IPS-18a (cell line): Measurements from ENCODE around the gene ALOX15.
"Not testable (repeated sequence)": the region's sequence is repeated elsewhere in the genome, so short reads cannot be mapped to it uniquely, and the experiment has no call there.

Source experiments
- H3K27ac ChIP-seq: one replicate; pipeline ENCODE4 v1.5.1; 2013; ENCODE audit warnings: low read length
- H3K27me3 ChIP-seq: one replicate; pipeline ENCODE4 v1.6.1; 2013; ENCODE audit warnings: mild to moderate bottlenecking, low read length; ENCODE audit not compliant: control insufficient read depth, insufficient read depth
- H3K36me3 ChIP-seq: one replicate; pipeline ENCODE4 v1.6.1; 2013; ENCODE audit warnings: low read depth, low read length; ENCODE audit not compliant: control insufficient read depth
- H3K4me1 ChIP-seq: one replicate; pipeline ENCODE4 v1.6.1; 2013; ENCODE audit warnings: low read depth, low read length; ENCODE audit not compliant: control insufficient read depth
- H3K4me3 ChIP-seq: one replicate; pipeline ENCODE4 v1.5.1; 2013; ENCODE audit warnings: low read length
- H3K9ac ChIP-seq: one replicate; pipeline ENCODE4 v1.6.1; 2013; ENCODE audit warnings: mild to moderate bottlenecking, low read length, moderate library complexity
- H3K9me3 ChIP-seq: one replicate; pipeline ENCODE4 v1.6.1; 2013; ENCODE audit warnings: low read depth, low read length; ENCODE audit not compliant: control insufficient read depth

The ALOX15 gene

GRCh38 chr17:4598776-4599504, 42.5 kb downstream of the ALOX15 start:
- H3K9ac ChIP-seq, result no peak overlapping the region
- no peak overlapping the region for H3K27ac ChIP-seq
- no peaks in the 10 kb centered on the region for H3K9me3 ChIP-seq
- no peaks in the 10 kb centered on the region for H3K36me3 ChIP-seq
- H3K27me3 ChIP-seq, result no peaks in the 10 kb centered on the region
- H3K4me3 ChIP-seq, result no peak overlapping the region
- peaks cover 11% of the 10 kb centered on the region for H3K4me1 ChIP-seq

- Histone ChIP-seq H3K27ac (no peak overlapping the region), H3K4me3 (no peak overlapping the region), H3K9ac (no peak overlapping the region), H3K27me3 (no peaks in the 10 kb centered on the region), H3K4me1 (peaks cover 11% of the 10 kb centered on the region), H3K36me3 (no peaks in the 10 kb centered on the region), H3K9me3 (no peaks in the 10 kb centered on the region)
These were observed 43.5 kb downstream of the ALOX15 start for GRCh38 chr17:4597975-4598374.

- H3K9ac ChIP-seq, result no peak overlapping the region
- H3K9me3 ChIP-seq, result no peaks in the 10 kb centered on the region
- H3K4me3 ChIP-seq, result no peak overlapping the region
- H3K27ac ChIP-seq, result no peak overlapping the region
- no peaks in the 10 kb centered on the region for H3K27me3 ChIP-seq
- no peaks in the 10 kb centered on the region for H3K36me3 ChIP-seq
- peaks cover 11% of the 10 kb centered on the region for H3K4me1 ChIP-seq
These were observed 44.7 kb downstream of the ALOX15 start for GRCh38 chr17:4596636-4597380.

- not testable (repeated sequence) for H3K27me3 ChIP-seq, H3K9ac ChIP-seq, H3K27ac ChIP-seq, H3K4me3 ChIP-seq, H3K36me3 ChIP-seq, H3K9me3 ChIP-seq
- peaks cover 11% of the 10 kb centered on the region for H3K4me1 ChIP-seq
These were observed 45.7 kb downstream of the ALOX15 start for GRCh38 chr17:4595685-4596342.

- H3K36me3 ChIP-seq, result no peaks in the 10 kb centered on the region
- no peaks in the 10 kb centered on the region for H3K27me3 ChIP-seq
- H3K4me1 ChIP-seq, result peaks cover 7% of the 10 kb centered on the region
- no peak overlapping the region for H3K4me3 ChIP-seq
- H3K9me3 ChIP-seq, result no peaks in the 10 kb centered on the region
- H3K9ac ChIP-seq, result no peak overlapping the region
- H3K27ac ChIP-seq, result no peak overlapping the region
These were observed 46.4 kb downstream of the ALOX15 start for GRCh38 chr17:4594931-4595684.

GRCh38 chr17:4594406-4594805, 47.1 kb downstream of the ALOX15 start:
- Histone ChIP-seq H3K4me3 (no peak overlapping the region), H3K9ac (no peak overlapping the region), H3K9me3 (no peaks in the 10 kb centered on the region), H3K4me1 (peaks cover 4% of the 10 kb centered on the region), H3K36me3 (no peaks in the 10 kb centered on the region), H3K27ac (no peak overlapping the region), H3K27me3 (no peaks in the 10 kb centered on the region)

GRCh38 chr17:4593021-4593421, 48.5 kb downstream of the ALOX15 start:
- no peaks in the 10 kb centered on the region for H3K27me3 ChIP-seq
- H3K27ac ChIP-seq, result no peak overlapping the region
- H3K36me3 ChIP-seq, result no peaks in the 10 kb centered on the region

GRCh38 chr17:4592240-4593005, 49.1 kb downstream of the ALOX15 start:
- Histone ChIP-seq H3K27ac (no peak overlapping the region), H3K36me3 (no peaks in the 10 kb centered on the region), H3K9ac (no peak overlapping the region), H3K4me3 (no peak overlapping the region), H3K9me3 (no peaks in the 10 kb centered on the region), H3K27me3 (no peaks in the 10 kb centered on the region), H3K4me1 (no peaks in the 10 kb centered on the region)

More at GRCh38 chr17:4593021-4593421, 48.5 kb downstream of the ALOX15 start:
- Histone ChIP-seq H3K9me3 (no peaks in the 10 kb centered on the region), H3K4me1 (no peaks in the 10 kb centered on the region), H3K9ac (no peak overlapping the region), H3K4me3 (no peak overlapping the region)

GRCh38 chr17:4591529-4591928, 49.9 kb downstream of the ALOX15 start:
- H3K27me3 ChIP-seq, result peaks cover 3% of the 10 kb centered on the region
- no peaks in the 10 kb centered on the region for H3K4me1 ChIP-seq
- H3K27ac ChIP-seq, result no peak overlapping the region
- no peaks in the 10 kb centered on the region for H3K36me3 ChIP-seq
- H3K4me3 ChIP-seq, result no peak overlapping the region
- no peaks in the 10 kb centered on the region for H3K9me3 ChIP-seq
- no peak overlapping the region for H3K9ac ChIP-seq

GRCh38 chr17:4590981-4591453, 50.5 kb downstream of the ALOX15 start:
- Histone ChIP-seq H3K4me1 (no peaks in the 10 kb centered on the region), H3K27ac (no peak overlapping the region), H3K36me3 (no peaks in the 10 kb centered on the region), H3K27me3 (peaks cover 8% of the 10 kb centered on the region), H3K9me3 (no peaks in the 10 kb centered on the region), H3K4me3 (no peak overlapping the region), H3K9ac (no peak overlapping the region)
